ENCODE results near the gene NHERF2. TPM values are rescaled to one million over a fixed set of nuclear protein-coding genes. Genes with fewer than 3 reads are reported as not detected.

Gene NHERF2
- total RNA-seq, 1 donor from 2014 or later: 3.0 TPM

DNA sequence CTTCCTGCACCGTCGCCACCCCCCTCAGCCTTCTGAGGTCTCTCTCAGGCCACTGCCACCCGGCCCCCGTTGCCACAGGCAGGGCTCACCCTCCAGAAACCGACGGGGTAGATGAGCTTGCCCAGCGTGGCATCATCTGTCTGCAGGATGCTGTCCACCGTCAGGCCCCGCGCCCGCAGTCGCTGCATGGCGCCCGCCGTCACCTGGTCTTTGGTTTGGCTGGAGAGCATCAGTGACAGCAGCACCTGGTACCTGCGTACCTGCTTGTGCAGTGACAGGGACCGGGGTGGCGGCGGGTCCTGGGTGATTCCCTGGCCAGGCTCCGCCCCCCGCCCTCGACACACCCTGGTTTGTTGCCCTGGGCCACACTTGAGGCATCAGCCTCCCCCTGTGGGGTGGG, 17.8 kb downstream of the NHERF2 start:
- Histone ChIP-seq H3K4me3 (no peak overlapping the region), H3K4me2 (no peak overlapping the region), H3K36me3 (no peaks in the 10 kb centered on the region), H3F3A (ENCODE audit: low read depth) (peaks cover 4% of the 10 kb centered on the region), H3K4me1 (peaks cover 12% of the 10 kb centered on the region), H3K9ac (no peak overlapping the region), H3K9me3 (ENCODE audit: low read depth) (no peaks in the 10 kb centered on the region), H3K79me2 (ENCODE audit: low read depth) (peaks cover 22% of the 10 kb centered on the region), H3K27ac (no peak overlapping the region), H2AFZ (replicated peaks) (no peak overlapping the region), H4K20me1 (ENCODE audit: low read depth) (peaks cover 8% of the 10 kb centered on the region), H3K27me3 (no peaks in the 10 kb centered on the region)
- Mint-ChIP-seq H3K36me3 (peaks cover 2% of the 10 kb centered on the region), H3K4me1 (peaks cover 20% of the 10 kb centered on the region), H3K27me3 (ENCODE audit: insufficient read depth, low read depth) (peaks cover 2% of the 10 kb centered on the region), H3K27ac (no peak overlapping the region), H3K4me3 (no peak overlapping the region), H3K9me3 (no peaks in the 10 kb centered on the region)
- TF ChIP-seq EZH2phosphoT487 (IDR thresholded peaks at IDR 0.05): no peak
- TF ChIP-seq EZH2 (IDR thresholded peaks at IDR 0.05): no peak
- TF ChIP-seq, protein P1, sequence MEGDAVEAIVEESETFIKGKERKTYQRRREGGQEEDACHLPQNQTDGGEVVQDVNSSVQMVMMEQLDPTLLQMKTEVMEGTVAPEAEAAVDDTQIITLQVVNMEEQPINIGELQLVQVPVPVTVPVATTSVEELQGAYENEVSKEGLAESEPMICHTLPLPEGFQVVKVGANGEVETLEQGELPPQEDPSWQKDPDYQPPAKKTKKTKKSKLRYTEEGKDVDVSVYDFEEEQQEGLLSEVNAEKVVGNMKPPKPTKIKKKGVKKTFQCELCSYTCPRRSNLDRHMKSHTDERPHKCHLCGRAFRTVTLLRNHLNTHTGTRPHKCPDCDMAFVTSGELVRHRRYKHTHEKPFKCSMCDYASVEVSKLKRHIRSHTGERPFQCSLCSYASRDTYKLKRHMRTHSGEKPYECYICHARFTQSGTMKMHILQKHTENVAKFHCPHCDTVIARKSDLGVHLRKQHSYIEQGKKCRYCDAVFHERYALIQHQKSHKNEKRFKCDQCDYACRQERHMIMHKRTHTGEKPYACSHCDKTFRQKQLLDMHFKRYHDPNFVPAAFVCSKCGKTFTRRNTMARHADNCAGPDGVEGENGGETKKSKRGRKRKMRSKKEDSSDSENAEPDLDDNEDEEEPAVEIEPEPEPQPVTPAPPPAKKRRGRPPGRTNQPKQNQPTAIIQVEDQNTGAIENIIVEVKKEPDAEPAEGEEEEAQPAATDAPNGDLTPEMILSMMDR (IDR thresholded peaks at IDR 0.05): no peak
- DNase-seq (ENCODE audit: low spot score): no peak

GRCh38 chr16:2045965-2046892, 19.5 kb downstream of the NHERF2 start:
- Mint-ChIP-seq H3K27ac (no peak overlapping the region), H3K9me3 (no peaks in the 10 kb centered on the region), H3K4me3 (peak overlapping the region; percentile 93), H3K27me3 (ENCODE audit: insufficient read depth, low read depth) (peaks cover 2% of the 10 kb centered on the region), H3K4me1 (peaks cover 19% of the 10 kb centered on the region), H3K36me3 (peaks cover 4% of the 10 kb centered on the region)
- H4K20me1 ChIP-seq (ENCODE audit: low read depth): peaks cover 8% of the 10 kb centered on the region
- H3K27ac ChIP-seq: no peak overlapping the region
- peaks cover 12% of the 10 kb centered on the region for H3K4me1 ChIP-seq
- peaks cover 4% of the 10 kb centered on the region for H3F3A ChIP-seq (ENCODE audit: low read depth)
- peaks cover 22% of the 10 kb centered on the region for H3K79me2 ChIP-seq (ENCODE audit: low read depth)
- H3K36me3 ChIP-seq: no peaks in the 10 kb centered on the region
- TF ChIP-seq EZH2 (IDR thresholded peaks at IDR 0.05) (no peak), EZH2phosphoT487 (IDR thresholded peaks at IDR 0.05) (no peak)
- TF ChIP-seq, protein P1 (IDR thresholded peaks at IDR 0.05): no peak
- H3K4me2 ChIP-seq: peak overlapping the region; percentile 97
- H3K27me3 ChIP-seq: no peaks in the 10 kb centered on the region
- no peak overlapping the region for H3K9ac ChIP-seq
- no peaks in the 10 kb centered on the region for H3K9me3 ChIP-seq (ENCODE audit: low read depth)
- peak overlapping the region; percentile 83 for H3K4me3 ChIP-seq
- DNase-seq (ENCODE audit: low spot score): no peak
- H2AFZ ChIP-seq (replicated peaks): no peak overlapping the region

GRCh38 chr16:2046893-2047329, 20.2 kb downstream of the NHERF2 start:
- H3K4me1 Mint-ChIP-seq: peaks cover 19% of the 10 kb centered on the region
- H3K27ac Mint-ChIP-seq: no peak overlapping the region
- peak; percentile 34 for DNase-seq (ENCODE audit: low spot score)
- H3K27me3 Mint-ChIP-seq (ENCODE audit: insufficient read depth, low read depth): peaks cover 2% of the 10 kb centered on the region
- Histone ChIP-seq H2AFZ (replicated peaks) (peak overlapping the region; percentile 44), H4K20me1 (ENCODE audit: low read depth) (peaks cover 8% of the 10 kb centered on the region), H3F3A (ENCODE audit: low read depth) (peaks cover 4% of the 10 kb centered on the region), H3K79me2 (ENCODE audit: low read depth) (peaks cover 22% of the 10 kb centered on the region), H3K27me3 (no peaks in the 10 kb centered on the region), H3K36me3 (no peaks in the 10 kb centered on the region), H3K4me2 (peak overlapping the region; percentile 97), H3K4me1 (peaks cover 12% of the 10 kb centered on the region), H3K9me3 (ENCODE audit: low read depth) (no peaks in the 10 kb centered on the region), H3K27ac (no peak overlapping the region), H3K9ac (peak overlapping the region; percentile 34), H3K4me3 (peak overlapping the region; percentile 83)
- H3K4me3 Mint-ChIP-seq: peak overlapping the region; percentile 93
- no peak for TF ChIP-seq EZH2 (IDR thresholded peaks at IDR 0.05)
- no peak for TF ChIP-seq EZH2phosphoT487 (IDR thresholded peaks at IDR 0.05)
- TF ChIP-seq, protein P1 (IDR thresholded peaks at IDR 0.05): no peak
- no peaks in the 10 kb centered on the region for H3K9me3 Mint-ChIP-seq
- peaks cover 4% of the 10 kb centered on the region for H3K36me3 Mint-ChIP-seq
